H1 (cell line): ENCODE data around the gene MED17. TPM values are rescaled to one million over a fixed set of nuclear protein-coding genes. Genes with fewer than 3 reads are reported as not detected.

Source experiments
- CTCF ChIA-PET: fragments of 300-600 bp; sonication (Branson Sonifier 250); formaldehyde crosslinking; loops from one replicate; lab custom pipeline; 2021; ENCODE audit not compliant: partially characterized antibody; lab: Charles Lee
- POLR2A ChIA-PET: fragments of 300-600 bp; sonication (Branson Sonifier 250); formaldehyde crosslinking; loops from one replicate; lab custom pipeline; 2021; ENCODE audit warnings: inconsistent platforms; ENCODE audit not compliant: partially characterized antibody; lab: Charles Lee
- DNase-seq, 2 experiments: peaks; one replicate each; pipeline versions ENCODE4 v3.0.0 to v3.0.0-alpha.2; 2010 to 2022; ENCODE audit warnings: low spot score in 2 of 2, low read depth in 1 of 2, mixed read lengths in 1 of 2
- FAIRE-seq: peaks from 2 replicates; lab custom pipeline; 2011; peaks lifted over from hg19 to GRCh38; lab: Jason Lieb, UNC
- H2AFZ ChIP-seq: 2 replicates; pipeline ENCODE4 v1.8.1; 2012; ENCODE audit warnings: low read length, inconsistent platforms
- H2AK5ac ChIP-seq: 2 replicates; pipeline ENCODE4 v1.6.1; 2013; ENCODE audit warnings: low read depth, low read length
- H2BK120ac ChIP-seq: replicated peaks from 2 replicates; pipeline ENCODE3; 2013; ENCODE audit warnings: low read depth, low read length, inconsistent platforms
- H2BK12ac ChIP-seq: 2 replicates; pipeline ENCODE4 v1.6.1; 2013; ENCODE audit warnings: low read depth, low read length
- H2BK15ac ChIP-seq: 2 replicates; pipeline ENCODE4 v1.6.1; 2013; ENCODE audit warnings: low read length
- H2BK20ac ChIP-seq: 2 replicates; pipeline ENCODE4 v1.6.1; 2013; ENCODE audit warnings: low read length
- H2BK5ac ChIP-seq: 2 replicates; pipeline ENCODE4 v1.6.1; 2013; ENCODE audit warnings: low read depth, low read length
- H3K14ac ChIP-seq: 2 replicates; pipeline ENCODE4 v1.6.1; 2013; ENCODE audit warnings: inconsistent platforms; ENCODE audit not compliant: insufficient read length
- H3K18ac ChIP-seq: 2 replicates; pipeline ENCODE4 v1.6.1; 2013; ENCODE audit warnings: low read length; ENCODE audit errors: extremely low read depth
- H3K23ac ChIP-seq: 2 replicates; pipeline ENCODE4 v1.6.1; 2013; ENCODE audit warnings: inconsistent platforms; ENCODE audit not compliant: insufficient read length
- H3K23me2 ChIP-seq: 2 replicates; pipeline ENCODE4 v1.6.1; 2013; ENCODE audit warnings: low read depth, low read length
- H3K27ac ChIP-seq: 2 replicates; pipeline ENCODE4 v1.6.1; 2011; ENCODE audit warnings: low read depth, low read length, inconsistent platforms
- H3K27me3 ChIP-seq, 4 experiments: replicated peaks in 1 of 4; 1 replicate in 1 of 4; 2 replicates in 3 of 4; pipeline versions ENCODE4 v1.6.1 to v1.8.1; 2011 to 2013; ENCODE audit warnings: low read length in 3 of 4, mild to moderate bottlenecking in 3 of 4, inconsistent platforms in 2 of 4, mixed read lengths in 2 of 4, moderate library complexity in 1 of 4; ENCODE audit not compliant: control insufficient read depth in 3 of 4, insufficient read depth in 3 of 4; ENCODE audit errors: extremely low read depth in 1 of 4
- H3K36me3 ChIP-seq, 4 experiments: 2 replicates each; pipeline versions ENCODE4 v1.6.1 to v1.8.1; 2011 to 2013; ENCODE audit warnings: mild to moderate bottlenecking in 4 of 4, low read length in 3 of 4, moderate library complexity in 2 of 4, control low read depth in 1 of 4, inconsistent platforms in 1 of 4; ENCODE audit not compliant: insufficient read depth in 4 of 4, control insufficient read depth in 2 of 4
- H3K4ac ChIP-seq: replicated peaks from 2 replicates; pipeline ENCODE3; 2013; ENCODE audit warnings: low read length, low read depth, mixed read lengths, inconsistent platforms; ENCODE audit not compliant: insufficient read length
- H3K4me1 ChIP-seq, 4 experiments: replicated peaks in 1 of 4; 1 replicate in 1 of 4; 2 replicates in 3 of 4; pipeline versions ENCODE4 v1.6.1 to v1.8.1; 2011 to 2013; ENCODE audit warnings: low read length in 3 of 4, inconsistent platforms in 2 of 4, mixed read lengths in 1 of 4; ENCODE audit not compliant: insufficient read depth in 4 of 4, control insufficient read depth in 3 of 4
- H3K4me2 ChIP-seq, 2 experiments: 2 replicates each; pipeline versions ENCODE4 v1.6.1 to v1.8.1; 2011 to 2013; ENCODE audit warnings: low read depth in 2 of 2, low read length in 2 of 2, control low read depth in 1 of 2, inconsistent platforms in 1 of 2, mild to moderate bottlenecking in 1 of 2; ENCODE audit not compliant: insufficient read depth in 1 of 2
- H3K4me3 ChIP-seq, 4 experiments: fragments of 200-600, 300-600 bp in 1 of 4; sonication (generic), shearing (Covaris generic), sonication (Bioruptor Twin) in 1 of 4; 2 replicates each; pipeline versions ENCODE4 v1.5.1 to v1.8.1; 2011 to 2016; ENCODE audit warnings: low read length in 4 of 4, low read depth in 3 of 4, control low read depth in 2 of 4, inconsistent platforms in 2 of 4, mild to moderate bottlenecking in 2 of 4, mixed read lengths in 1 of 4, moderate library complexity in 1 of 4; ENCODE audit not compliant: insufficient read depth in 2 of 4; ENCODE audit errors: extremely low read depth in 1 of 4
- H3K56ac ChIP-seq: replicated peaks from 2 replicates; pipeline ENCODE3; 2013; ENCODE audit warnings: low read depth, mild to moderate bottlenecking, mixed read lengths, low read length, inconsistent platforms; ENCODE audit not compliant: insufficient read length
- H3K79me1 ChIP-seq: 2 replicates; pipeline ENCODE4 v1.6.1; 2013; ENCODE audit warnings: low read depth, low read length, control low read depth
- H3K79me2 ChIP-seq, 2 experiments: 2 replicates each; pipeline versions ENCODE4 v1.6.1 to v1.8.1; 2012 to 2013; ENCODE audit warnings: low read length in 2 of 2, mild to moderate bottlenecking in 2 of 2, inconsistent platforms in 1 of 2; ENCODE audit not compliant: insufficient read depth in 2 of 2, control insufficient read depth in 1 of 2
- H3K9ac ChIP-seq, 4 experiments: replicated peaks in 1 of 4; 1 replicate in 1 of 4; 2 replicates in 3 of 4; pipeline versions ENCODE4 v1.6.1 to v1.8.1; 2011 to 2013; ENCODE audit warnings: low read depth in 3 of 4, low read length in 3 of 4, control low read depth in 2 of 4, mild to moderate bottlenecking in 2 of 4, moderate library complexity in 2 of 4, inconsistent platforms in 1 of 4; ENCODE audit errors: extremely low read depth in 1 of 4
- H3K9me3 ChIP-seq, 2 experiments: 2 replicates each; pipeline versions ENCODE4 v1.6.1 to v1.8.1; 2012 to 2013; ENCODE audit warnings: mild to moderate bottlenecking in 2 of 2, moderate library complexity in 2 of 2, control low read depth in 1 of 2, inconsistent platforms in 1 of 2, low read depth in 1 of 2, low read length in 1 of 2, mixed read lengths in 1 of 2; ENCODE audit not compliant: insufficient read depth in 2 of 2
- H4K20me1 ChIP-seq, 2 experiments: replicated peaks in 1 of 2; 2 replicates each; pipeline versions ENCODE3 to v1.8.1; 2011 to 2013; ENCODE audit warnings: inconsistent platforms in 2 of 2, low read length in 2 of 2, mild to moderate bottlenecking in 1 of 2; ENCODE audit not compliant: insufficient read depth in 2 of 2, control insufficient read depth in 1 of 2
- H4K5ac ChIP-seq: 2 replicates; pipeline ENCODE4 v1.6.1; 2013; ENCODE audit warnings: low read length, low read depth, mixed read lengths, inconsistent platforms; ENCODE audit not compliant: insufficient read length
- H4K8ac ChIP-seq: 2 replicates; pipeline ENCODE4 v1.8.0; 2013; ENCODE audit warnings: mild to moderate bottlenecking, moderate library complexity, low read length, inconsistent platforms; ENCODE audit not compliant: insufficient read depth; ENCODE audit errors: extremely low read depth
- H4K91ac ChIP-seq: replicated peaks from 2 replicates; pipeline ENCODE3; 2013; ENCODE audit warnings: low read length, mixed read lengths, inconsistent platforms; ENCODE audit not compliant: insufficient read length
- ASH2L ChIP-seq: fragments of 200-600, 300-600 bp; sonication (generic); IDR thresholded peaks from one replicate; pipeline ENCODE4 v1.7.1; 2017; ENCODE audit warnings: low read length
- CBX5 ChIP-seq: fragments of 300-800, 300-1000 bp; sonication (generic); IDR thresholded peaks from 2 replicates; pipeline ENCODE4 v1.7.1; 2016; ENCODE audit warnings: antibody characterized with exemption, low read length, low read depth
- CHD1 ChIP-seq: IDR thresholded peaks from 2 replicates; pipeline ENCODE4 v1.6.1; 2012; ENCODE audit warnings: low read depth, low read length, improper control_type of control experiment
- GTF2F1 ChIP-seq: IDR thresholded peaks from 2 replicates; pipeline ENCODE4 v1.6.1; 2012; ENCODE audit warnings: low read depth, low read length, improper control_type of control experiment, borderline replicate concordance
- NRF1 ChIP-seq: IDR thresholded peaks from 2 replicates; pipeline ENCODE4 v1.6.1; 2011; ENCODE audit warnings: mild to moderate bottlenecking, low read depth, low read length, improper control_type of control experiment
- SP1 ChIP-seq: IDR thresholded peaks from 2 replicates; pipeline ENCODE4 v1.6.1; 2011; ENCODE audit warnings: low read depth, low read length
- TCF12 ChIP-seq: IDR thresholded peaks from 2 replicates; pipeline ENCODE4 v1.6.1; 2011; ENCODE audit warnings: low read depth, mild to moderate bottlenecking, low read length
- YY1 ChIP-seq: IDR thresholded peaks from 2 replicates; pipeline ENCODE4 v1.6.1; 2011; ENCODE audit warnings: low read depth, mild to moderate bottlenecking, low read length
- WGBS, 2 experiments: shearing (Covaris generic) in 1 of 2; methylation state at CpG; one replicate each; pipeline versions ENCODE4 v1.1.6 to v1.1.7; 2013 to 2015; ENCODE audit warnings: low lambda C conversion rate in 2 of 2, mixed read lengths in 2 of 2, inconsistent platforms in 1 of 2, low coverage in 1 of 2, missing lambda C conversion rate in 1 of 2; ENCODE audit not compliant: insufficient replicate concordance in 2 of 2, insufficient coverage in 1 of 2, insufficient read length in 1 of 2; ENCODE audit errors: extremely low coverage in 1 of 2, missing lambda C conversion rate in 1 of 2; 5-methylcytosine and 5-hydroxymethylcytosine counted together
- polyA plus RNA-seq, 7 experiments: library from polyadenylated mRNA; depleted of rRNA in 3 of 7; stranded (reverse) in 5 of 7; unstranded in 2 of 7; fragments of >200 nt in 5 of 7; fragments of 200-250 nt in 2 of 7; gene quantifications; 1 replicate in 5 of 7; 2 replicates in 1 of 7; 4 replicates in 1 of 7; pipeline versions ENCODE4 v1.2.1 to v1.2.3, GENCODE V29; 2011 to 2013; ENCODE audit warnings: missing spikeins in 2 of 7, mixed read lengths in 2 of 7
- total RNA-seq: library from RNA; stranded (reverse); fragmentation: NEBNext Ultra II Directional; extraction: Animal tissue kit (Norgen Biotek cat#: 25700); gene quantifications from 2 replicates; pipeline ENCODE4 v1.2.1, GENCODE V29; 2021
- TF ChIP-seq, protein P1 (sequence below): IDR thresholded peaks from 2 replicates; pipeline ENCODE4 v1.6.1; 2012; ENCODE audit warnings: low read length, inconsistent platforms

MED17 gene
- total and polyA plus RNA-seq, 2 of the 8 experiments (the other 6 are each of a cell fraction or from before 2014, with no cell fraction given) = 8.8 to 33.7 TPM

DNA sequence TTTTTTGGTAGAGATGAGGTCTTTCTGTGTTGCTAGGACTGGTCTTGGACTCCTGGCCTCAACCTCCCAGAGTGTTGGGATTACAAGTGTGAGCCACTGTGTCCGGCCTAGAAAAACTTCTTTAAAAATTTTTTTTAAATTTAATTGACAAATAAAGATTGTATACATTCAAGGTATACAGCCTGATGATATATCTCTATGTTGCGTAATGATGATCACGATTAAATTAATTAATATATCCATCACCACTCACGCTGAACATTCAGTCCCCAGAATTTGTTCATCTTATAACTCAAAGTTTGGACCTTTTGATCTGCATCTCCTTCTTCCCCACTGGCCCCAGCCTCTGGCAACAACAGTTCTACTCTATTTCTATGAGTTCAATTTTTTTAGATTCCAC is 39.1 kb downstream of the MED17 start:
- H4K91ac ChIP-seq = no peak overlapping the region
- H2BK12ac ChIP-seq = no peak overlapping the region
- no peaks in the 10 kb centered on the region for H3K27me3 ChIP-seq
- no peaks in the 10 kb centered on the region for H3K36me3 ChIP-seq
- H3K23ac ChIP-seq = no peak overlapping the region
- TF ChIP-seq YY1 = no peak
- TF ChIP-seq, protein P1, sequence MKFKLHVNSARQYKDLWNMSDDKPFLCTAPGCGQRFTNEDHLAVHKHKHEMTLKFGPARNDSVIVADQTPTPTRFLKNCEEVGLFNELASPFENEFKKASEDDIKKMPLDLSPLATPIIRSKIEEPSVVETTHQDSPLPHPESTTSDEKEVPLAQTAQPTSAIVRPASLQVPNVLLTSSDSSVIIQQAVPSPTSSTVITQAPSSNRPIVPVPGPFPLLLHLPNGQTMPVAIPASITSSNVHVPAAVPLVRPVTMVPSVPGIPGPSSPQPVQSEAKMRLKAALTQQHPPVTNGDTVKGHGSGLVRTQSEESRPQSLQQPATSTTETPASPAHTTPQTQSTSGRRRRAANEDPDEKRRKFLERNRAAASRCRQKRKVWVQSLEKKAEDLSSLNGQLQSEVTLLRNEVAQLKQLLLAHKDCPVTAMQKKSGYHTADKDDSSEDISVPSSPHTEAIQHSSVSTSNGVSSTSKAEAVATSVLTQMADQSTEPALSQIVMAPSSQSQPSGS = no peak
- TF ChIP-seq ASH2L = no peak
- no peak for TF ChIP-seq GTF2F1
- TF ChIP-seq SP1 = no peak
- TF ChIP-seq NRF1 = no peak
- no peak for TF ChIP-seq TCF12
- TF ChIP-seq CBX5 = no peak
- TF ChIP-seq CHD1 = no peak
- no peak overlapping the region for H3K27ac ChIP-seq
- no peaks in the 10 kb centered on the region for H4K20me1 ChIP-seq
- ChIA-PET POLR2A (no interaction called here), CTCF (interaction anchor here (0.7 kb wide), 1 partner anchor 65 kb away, joined by 3 read pairs; no protein-coding TSS in a partner anchor)
- H4K8ac ChIP-seq = no peak overlapping the region
- no peak overlapping the region for H3K4me2 ChIP-seq
- H3K4me1 ChIP-seq = peaks cover 3 to 15% (median 6%) of the 10 kb centered on the region in 4 experiments
- H3K79me1 ChIP-seq = no peaks in the 10 kb centered on the region
- no peak overlapping the region for H3K14ac ChIP-seq
- WGBS, 2 experiments = 96% methylated on average over 4 of the region's 4 CpGs; no CpG with 5 or more reads in 1 of the 2 experiments
- no peak overlapping the region for H3K4me3 ChIP-seq
- no peak overlapping the region for H2BK120ac ChIP-seq
- H3K9me3 ChIP-seq = no peaks in the 10 kb centered on the region
- no peaks in the 10 kb centered on the region for H3K23me2 ChIP-seq
- H2BK20ac ChIP-seq = no peak overlapping the region
- no peak overlapping the region for H3K9ac ChIP-seq
- no peak overlapping the region for H2AFZ ChIP-seq
- no peaks in the 10 kb centered on the region for H3K79me2 ChIP-seq
- H3K18ac ChIP-seq = no peak overlapping the region
- DNase-seq (no peak), FAIRE-seq (no peak)
- no peak overlapping the region for H3K56ac ChIP-seq
- H3K4ac ChIP-seq = no peak overlapping the region
- no peak overlapping the region for H2BK15ac ChIP-seq
- no peak overlapping the region for H2BK5ac ChIP-seq
- H2AK5ac ChIP-seq = no peak overlapping the region
- H4K5ac ChIP-seq = no peak overlapping the region
